Suprapubic skin (tissue), 4 donors: Measurements from ENCODE around the gene ARF6.

Source experiments
- POLR2A ChIP-seq, 2 donors: fragments of 450-650 bp; IDR thresholded peaks; one replicate each; pipeline ENCODE4 v1.6.1; 2017; ENCODE audit warnings: antibody characterized with exemption in 2 of 2, mild to moderate bottlenecking in 2 of 2, moderate library complexity in 2 of 2
- POLR2AphosphoS5 ChIP-seq, 3 donors: sonication (generic); formaldehyde crosslinking; IDR thresholded peaks; one replicate each; pipeline ENCODE4 v1.6.1; 2017; ENCODE audit warnings: antibody characterized with exemption in 3 of 3
- TF ChIP-seq, protein P1 (sequence below), 2 donors: fragments of 200-600 bp in 1 of 2; fragments of 450-650 bp in 1 of 2; sonication (generic) in 1 of 2; IDR thresholded peaks; one replicate each; pipeline ENCODE4 v1.5.1; 2016 to 2019; ENCODE audit warnings: antibody characterized with exemption in 2 of 2, mild to moderate bottlenecking in 1 of 2, moderate library complexity in 1 of 2

DNA sequence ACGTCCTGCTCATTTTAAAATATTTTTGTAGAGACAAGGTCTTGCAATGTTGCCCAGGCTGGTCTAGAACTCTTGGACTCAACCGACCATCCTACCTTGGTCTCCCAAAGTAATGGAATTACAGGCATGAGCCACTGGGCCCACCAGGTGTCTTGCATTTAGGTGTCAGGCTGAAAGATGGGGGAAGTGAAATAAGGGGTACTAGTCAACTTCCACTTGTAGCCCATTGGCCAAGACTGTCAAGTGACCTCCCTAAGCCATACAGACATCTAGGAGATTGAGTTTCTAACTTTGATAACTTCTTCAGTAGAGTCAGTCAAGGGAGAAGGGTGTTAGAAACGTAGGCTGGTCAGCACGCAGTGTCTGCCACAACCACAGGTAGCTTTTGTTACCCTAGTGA, 32.0 kb downstream of the ARF6 start:
- TF ChIP-seq, protein P1, sequence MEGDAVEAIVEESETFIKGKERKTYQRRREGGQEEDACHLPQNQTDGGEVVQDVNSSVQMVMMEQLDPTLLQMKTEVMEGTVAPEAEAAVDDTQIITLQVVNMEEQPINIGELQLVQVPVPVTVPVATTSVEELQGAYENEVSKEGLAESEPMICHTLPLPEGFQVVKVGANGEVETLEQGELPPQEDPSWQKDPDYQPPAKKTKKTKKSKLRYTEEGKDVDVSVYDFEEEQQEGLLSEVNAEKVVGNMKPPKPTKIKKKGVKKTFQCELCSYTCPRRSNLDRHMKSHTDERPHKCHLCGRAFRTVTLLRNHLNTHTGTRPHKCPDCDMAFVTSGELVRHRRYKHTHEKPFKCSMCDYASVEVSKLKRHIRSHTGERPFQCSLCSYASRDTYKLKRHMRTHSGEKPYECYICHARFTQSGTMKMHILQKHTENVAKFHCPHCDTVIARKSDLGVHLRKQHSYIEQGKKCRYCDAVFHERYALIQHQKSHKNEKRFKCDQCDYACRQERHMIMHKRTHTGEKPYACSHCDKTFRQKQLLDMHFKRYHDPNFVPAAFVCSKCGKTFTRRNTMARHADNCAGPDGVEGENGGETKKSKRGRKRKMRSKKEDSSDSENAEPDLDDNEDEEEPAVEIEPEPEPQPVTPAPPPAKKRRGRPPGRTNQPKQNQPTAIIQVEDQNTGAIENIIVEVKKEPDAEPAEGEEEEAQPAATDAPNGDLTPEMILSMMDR (IDR thresholded peaks at IDR 0.05), result no peak
- TF ChIP-seq POLR2A (IDR thresholded peaks at IDR 0.05) (no peak), POLR2AphosphoS5 (IDR thresholded peaks at IDR 0.05) (no peak)
